HepG2 (cell line): Measurements from ENCODE around the gene NFATC2. TPM values are rescaled to one million over a fixed set of nuclear protein-coding genes. Genes with fewer than 3 reads are reported as not detected.

Experiments
- ATAC-seq: fragments of 200-7000 bp; cut with Tn5 transposase; 3 replicates; pipeline ENCODE4 v1.9.1; 2020; ENCODE audit warnings: mild to moderate bottlenecking, moderate library complexity
- BruUV-seq: library from RNA; stranded (reverse); fragments of 400-500 nt; replicated peaks from 2 replicates; lab custom pipeline; 2021; lab: Mats Ljungman, UMichigan
- CTCF ChIA-PET: fragments of 300-600 bp; formaldehyde crosslinking; extraction: SDS; loops from one replicate; lab custom pipeline; 2021; ENCODE audit warnings: low total read pairs, inconsistent platforms, low intra/inter-chr PET ratio; lab: Yijun Ruan, JAX
- POLR2A ChIA-PET: fragments of 350-600 bp; sonication (Branson Sonifier 250); formaldehyde crosslinking; loops from one replicate; lab custom pipeline; 2020; ENCODE audit warnings: antibody characterized with exemption, inconsistent platforms; lab: Yijun Ruan, JAX
- DNase-seq: peaks from one replicate; pipeline ENCODE4 v3.0.0-alpha.2; 2015; ENCODE audit warnings: low spot score
- FAIRE-seq: peaks from 3 replicates; lab custom pipeline; 2011; peaks lifted over from hg19 to GRCh38; lab: Jason Lieb, UNC
- H2AFZ ChIP-seq: one replicate; pipeline ENCODE4 v1.6.1; 2011; ENCODE audit warnings: low read length, inconsistent platforms
- H3K27ac ChIP-seq: fragments of 300-600 bp; 3 replicates; pipeline ENCODE4 v1.8.0; 2011; ENCODE audit warnings: mixed run types, mild to moderate bottlenecking, mixed read lengths, low read length, inconsistent platforms; ENCODE audit not compliant: insufficient read depth; ENCODE audit errors: extremely low read length
- H3K27me3 ChIP-seq, 2 experiments: fragments of 200-600 bp in 1 of 2; 2 replicates in 1 of 2; 3 replicates in 1 of 2; pipeline versions ENCODE4 v1.6.0 to v1.8.0; 2011; ENCODE audit warnings: low read length in 2 of 2, mild to moderate bottlenecking in 2 of 2, moderate library complexity in 2 of 2, inconsistent platforms in 1 of 2; ENCODE audit not compliant: insufficient read depth in 2 of 2, control insufficient read depth in 1 of 2
- H3K36me3 ChIP-seq, 2 experiments: fragments of 200-600 bp in 1 of 2; replicated peaks in 1 of 2; 2 replicates in 1 of 2; 3 replicates in 1 of 2; pipeline versions ENCODE4 v1.5.1 to v1.8.0; 2011; ENCODE audit warnings: low read length in 2 of 2, inconsistent platforms in 1 of 2; ENCODE audit not compliant: insufficient read depth in 2 of 2, control insufficient read depth in 1 of 2
- H3K4me1 ChIP-seq: 2 replicates; pipeline ENCODE4 v1.5.1; 2012; ENCODE audit warnings: low read length, inconsistent platforms; ENCODE audit not compliant: insufficient read depth
- H3K4me2 ChIP-seq: 2 replicates; pipeline ENCODE4 v1.6.0; 2011; ENCODE audit warnings: low read depth, low read length, inconsistent platforms
- H3K4me3 ChIP-seq, 3 experiments: fragments of 200-600 bp in 1 of 3; sonication (generic), shearing (Covaris generic) in 1 of 3; replicated peaks in 1 of 3; 2 replicates each; pipeline ENCODE4 v1.5.1; 2011 to 2016; ENCODE audit warnings: low read length in 3 of 3, inconsistent platforms in 2 of 3, low read depth in 2 of 3, mild to moderate bottlenecking in 2 of 3, control low read depth in 1 of 3, mixed read lengths in 1 of 3; ENCODE audit not compliant: insufficient read depth in 1 of 3
- H3K79me2 ChIP-seq: one replicate; pipeline ENCODE4 v1.6.1; 2011; ENCODE audit warnings: low read length, inconsistent platforms; ENCODE audit not compliant: insufficient read depth
- H3K9ac ChIP-seq: 2 replicates; pipeline ENCODE4 v1.6.0; 2011; ENCODE audit warnings: mild to moderate bottlenecking, low read depth, low read length, inconsistent platforms; ENCODE audit not compliant: insufficient read depth
- H3K9me3 ChIP-seq: 2 replicates; pipeline ENCODE4 v1.5.1; 2012; ENCODE audit warnings: mild to moderate bottlenecking, low read length
- H4K20me1 ChIP-seq: 2 replicates; pipeline ENCODE4 v1.6.0; 2011; ENCODE audit warnings: inconsistent platforms, mild to moderate bottlenecking, low read length, moderate library complexity; ENCODE audit not compliant: insufficient read depth
- BRF2 ChIP-seq: sonication (generic); formaldehyde crosslinking; IDR thresholded peaks from 2 replicates; pipeline ENCODE4 v1.8.1; 2022; ENCODE audit warnings: mild to moderate bottlenecking, missing genetic modification reagents
- ZBTB10 ChIP-seq: sonication (generic); formaldehyde crosslinking; IDR thresholded peaks from 2 replicates; pipeline ENCODE4 v1.4.0; 2020; ENCODE audit warnings: missing genetic modification reagents, borderline replicate concordance
- ZBTB46 ChIP-seq: sonication (generic); formaldehyde crosslinking; IDR thresholded peaks from 2 replicates; pipeline ENCODE4 v1.4.0; 2020; ENCODE audit warnings: mild to moderate bottlenecking, missing genetic modification reagents, borderline replicate concordance
- ZFAT ChIP-seq: sonication (generic); formaldehyde crosslinking; conservative IDR thresholded peaks from 2 replicates; pipeline ENCODE4 v1.8.1; 2023; ENCODE audit warnings: missing genetic modification reagents, inconsistent platforms
- ZNF572 ChIP-seq: sonication (generic); formaldehyde crosslinking; IDR thresholded peaks from 2 replicates; pipeline ENCODE4 v1.5.1; 2020; ENCODE audit warnings: mild to moderate bottlenecking, missing genetic modification reagents
- ZNF768 ChIP-seq: sonication (generic); formaldehyde crosslinking; IDR thresholded peaks from 2 replicates; pipeline ENCODE4 v1.4.0; 2020; ENCODE audit warnings: missing genetic modification reagents
- WGBS: methylation state at CpG from one replicate; pipeline ENCODE4 v1.1.6; 2017; ENCODE audit warnings: low lambda C conversion rate; 5-methylcytosine and 5-hydroxymethylcytosine counted together
- in situ Hi-C: cut with HindIII; loops from 2 replicates; pipeline ENCODE4 v1.10.0; 2017; ENCODE audit warnings: low pct_unique_long_range_greater_than_20kb; ENCODE audit not compliant: extremely low pct_ligation_motif_present
- intact Hi-C: fragments of 100-400 bp; cut with micrococcal nuclease; formaldehyde crosslinking; loops from one replicate; pipeline ENCODE4 v1.10.0; 2022; ENCODE audit not compliant: unreplicated experiment
- polyA plus RNA-seq, 8 experiments: library from polyadenylated mRNA; depleted of rRNA in 3 of 8; stranded (reverse) in 7 of 8; unstranded in 1 of 8; fragments of >200 nt; fragmentation: Illumina TruSeq in 4 of 8; extraction: Trizol in 4 of 8; gene quantifications; 2 replicates each; pipeline versions ENCODE4 v1.2.1 to v1.2.3, GENCODE V29; 2011 to 2016; ENCODE audit warnings: low read depth in 4 of 8, missing spikeins in 1 of 8, mixed read lengths in 1 of 8; ENCODE audit not compliant: insufficient read depth in 1 of 8
- total RNA-seq, 5 experiments: library from RNA; depleted of rRNA; stranded (reverse); fragments of >200 nt; fragmentation: Illumina TruSeq; extraction: Trizol; gene quantifications; 2 replicates each; pipeline ENCODE4 v1.2.3, GENCODE V29; 2016; ENCODE audit warnings: low read depth in 1 of 5

NFATC2 gene
- total and polyA plus RNA-seq, 2 of the 13 experiments (the other 11 are each of a cell fraction or from before 2014, with no cell fraction given), result 1.9 to 3.3 TPM

- H3K79me2 ChIP-seq, result no peaks in the 10 kb centered on the region
- no peak overlapping the region for H3K4me2 ChIP-seq
- no peak overlapping the region for H3K9ac ChIP-seq
- CTCF ChIA-PET, result interaction anchor here (1.2 kb wide), 1 partner anchor 87 kb away, joined by 4 read pairs; no protein-coding TSS in a partner anchor
- BruUV-seq, result no TSS peak
- peaks cover 36% of the 10 kb centered on the region for H3K4me1 ChIP-seq
- in situ Hi-C loops (no loop called here), intact Hi-C loops (loop anchor here (2.0 to 10.0 kb wide), 2 partner anchors 35 to 83 kb away; partner anchors contain the start of gene NFATC2)
- ATAC-seq (no peak), FAIRE-seq (no peak), DNase-seq (no peak)
- no peaks in the 10 kb centered on the region; the same call in 1 of the 2 replicates for H4K20me1 ChIP-seq
- H3K9me3 ChIP-seq, result no peaks in the 10 kb centered on the region
- POLR2A ChIA-PET, result interaction anchor here (1.3 kb wide), 1 partner anchor 33 kb away, joined by 4 read pairs; no protein-coding TSS in a partner anchor
- no peak overlapping the region for H2AFZ ChIP-seq
- 96% methylated on average over 17 of the region's 17 CpGs for WGBS
- TF ChIP-seq ZNF572 (CRISPR knock-in tag) (0 out of 2 replicates have a peak, but pooled peaks have one; percentile 22), ZBTB46 (CRISPR knock-in tag) (no peak), ZBTB10 (CRISPR knock-in tag) (no peak), BRF2 (CRISPR knock-in tag) (no peak), ZFAT (CRISPR knock-in tag) (no peak), ZNF768 (0 out of 2 replicates have a peak, but pooled peaks have one; percentile 22)
- H3K4me3 ChIP-seq, result no peak overlapping the region
- no peak overlapping the region for H3K27ac ChIP-seq
- H3K36me3 ChIP-seq, result peaks cover 0 to 1% of the 10 kb centered on the region in 2 experiments; a peak in 2 of 5 replicates
- H3K27me3 ChIP-seq, result no peaks in the 10 kb centered on the region
Observed at GRCh38 chr20:51508158-51508557, 34.4 kb downstream of the NFATC2 start.
